NCI-H128 (cell line): ENCODE measurements around the gene ZNF281.
"Not testable (repeated sequence)": the region's sequence is repeated elsewhere in the genome, so short reads cannot be mapped to it uniquely, and the experiment has no call there.

Experiments used
- DNase-seq: peaks from one replicate; lab custom pipeline; 2025; ENCODE audit not compliant: unreplicated experiment; lab: John Stamatoyannopoulos, UW

The ZNF281 gene

GRCh38 chr1:200432586-200432985 is 22.8 kb upstream of the ZNF281 start:
- no peak for DNase-seq

DNA sequence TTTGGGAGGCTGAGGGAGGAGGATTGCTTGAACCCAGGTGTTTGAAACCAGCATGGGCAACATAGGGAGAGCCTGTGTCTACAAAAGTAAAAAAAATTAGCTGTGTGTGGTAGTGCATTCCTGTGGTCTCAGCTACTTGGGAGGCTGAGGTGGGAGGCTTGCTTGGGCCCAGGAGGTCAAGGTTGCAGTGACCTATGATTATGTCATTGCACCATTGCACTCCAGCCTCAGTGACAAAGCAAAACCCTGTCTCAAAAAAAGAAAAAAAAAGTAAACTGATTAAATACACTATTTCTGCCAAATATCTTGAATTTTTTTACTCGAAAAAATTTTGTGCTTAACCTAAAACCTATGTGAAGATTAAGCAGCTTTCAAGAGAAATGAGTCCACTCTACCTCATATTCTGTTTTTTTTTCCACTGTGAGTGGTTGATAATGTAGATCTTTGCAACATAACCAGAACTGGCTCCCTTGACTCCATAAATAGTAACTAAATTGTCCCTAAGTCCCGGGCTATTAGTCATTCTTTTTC is 19.4 kb upstream of the ZNF281 start:
- DNase-seq = no peak

DNA sequence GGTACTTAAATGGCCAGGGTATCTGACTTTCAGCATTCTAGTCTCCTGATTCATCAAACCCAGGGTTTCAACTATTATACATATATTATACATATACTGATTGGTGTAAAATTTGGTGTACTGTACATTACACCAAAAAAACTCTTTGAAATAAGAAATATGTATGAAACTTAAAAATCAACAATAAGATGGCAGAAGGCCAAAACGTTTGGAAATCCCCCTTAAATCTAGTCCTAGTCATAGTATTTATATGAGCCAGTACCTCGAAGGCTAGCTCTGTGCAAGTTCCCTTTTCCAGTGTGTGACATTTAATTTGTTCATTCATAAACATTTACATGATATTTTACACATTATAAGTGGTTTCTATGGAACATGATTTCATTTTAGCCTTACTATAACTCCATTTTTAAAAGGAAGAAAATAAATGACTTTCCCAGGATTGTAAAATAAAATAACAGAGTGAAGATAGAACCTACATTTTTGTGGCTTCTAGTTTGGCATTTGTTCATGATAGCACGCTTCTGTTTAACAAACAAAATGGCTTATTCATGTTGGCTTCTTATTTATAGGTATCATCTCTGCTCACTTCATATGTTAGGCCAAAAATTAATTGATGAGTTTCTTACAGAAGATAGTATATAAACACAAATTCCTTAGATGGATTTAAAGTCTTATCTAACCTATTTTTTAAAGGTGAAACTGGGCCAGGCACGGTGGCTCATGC is 18.8 kb upstream of the ZNF281 start:
- DNase-seq = no peak

DNA sequence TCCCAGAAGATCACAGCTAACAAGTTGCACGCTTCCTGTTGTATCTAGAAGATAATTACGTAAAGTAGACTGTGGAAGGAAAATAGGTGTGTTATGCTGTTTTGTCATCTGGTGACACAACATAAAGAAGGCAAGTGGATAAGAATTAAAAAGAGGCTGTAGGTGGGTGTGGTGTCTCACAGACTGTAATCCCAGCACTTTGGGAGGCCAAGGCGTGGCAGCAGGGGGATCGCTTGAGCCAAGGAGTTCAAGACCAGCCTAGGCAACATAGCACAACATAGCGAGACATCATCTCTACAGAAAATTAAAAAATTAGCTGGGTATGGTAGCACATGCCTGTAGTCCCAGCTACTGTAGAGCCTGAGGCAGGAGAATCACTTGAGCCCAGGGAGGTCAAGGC is 17.9 kb upstream of the ZNF281 start:
- no peak for DNase-seq

DNA sequence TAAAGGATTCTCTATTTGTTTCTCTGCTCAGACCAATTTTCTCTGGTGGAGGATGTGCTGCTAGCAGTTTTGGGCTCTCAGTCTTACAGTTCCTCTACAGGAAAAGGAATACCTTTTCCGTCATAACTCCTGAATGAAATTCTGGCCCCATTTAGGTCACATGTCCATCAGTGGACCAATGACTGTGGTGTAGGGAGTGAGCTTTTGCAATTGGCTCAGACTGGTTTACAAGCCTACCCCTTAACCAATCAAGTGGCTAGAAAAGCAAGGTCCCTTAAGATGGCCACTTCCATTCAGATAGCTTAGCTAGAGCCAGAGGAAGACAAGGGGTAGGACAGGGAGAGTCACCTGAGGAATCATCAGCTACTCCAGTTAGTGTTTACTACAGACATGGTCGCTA is 16.4 kb upstream of the ZNF281 start:
- DNase-seq = no peak

GRCh38 chr1:200423235-200423634 is 13.4 kb upstream of the ZNF281 start:
- DNase-seq = no peak

DNA sequence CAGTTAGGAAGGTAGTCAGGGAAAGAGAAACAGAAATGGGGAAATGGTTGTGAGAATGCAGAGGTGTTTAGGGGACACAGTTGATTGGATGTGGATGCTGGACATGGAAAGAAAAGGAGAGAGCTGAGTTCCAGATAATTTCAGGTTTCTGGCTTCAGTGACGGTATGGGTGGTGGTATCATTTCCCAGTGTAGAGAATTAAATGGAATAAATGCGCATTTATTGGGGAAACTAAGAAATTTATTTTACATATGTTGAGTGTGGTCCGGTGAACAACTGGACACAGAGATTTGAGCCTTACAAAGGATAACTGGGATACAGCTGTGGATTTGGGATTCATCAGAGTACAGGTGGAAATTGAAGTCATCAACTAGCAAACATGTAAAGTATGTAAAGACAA is 12.4 kb upstream of the ZNF281 start:
- no peak for DNase-seq

DNA sequence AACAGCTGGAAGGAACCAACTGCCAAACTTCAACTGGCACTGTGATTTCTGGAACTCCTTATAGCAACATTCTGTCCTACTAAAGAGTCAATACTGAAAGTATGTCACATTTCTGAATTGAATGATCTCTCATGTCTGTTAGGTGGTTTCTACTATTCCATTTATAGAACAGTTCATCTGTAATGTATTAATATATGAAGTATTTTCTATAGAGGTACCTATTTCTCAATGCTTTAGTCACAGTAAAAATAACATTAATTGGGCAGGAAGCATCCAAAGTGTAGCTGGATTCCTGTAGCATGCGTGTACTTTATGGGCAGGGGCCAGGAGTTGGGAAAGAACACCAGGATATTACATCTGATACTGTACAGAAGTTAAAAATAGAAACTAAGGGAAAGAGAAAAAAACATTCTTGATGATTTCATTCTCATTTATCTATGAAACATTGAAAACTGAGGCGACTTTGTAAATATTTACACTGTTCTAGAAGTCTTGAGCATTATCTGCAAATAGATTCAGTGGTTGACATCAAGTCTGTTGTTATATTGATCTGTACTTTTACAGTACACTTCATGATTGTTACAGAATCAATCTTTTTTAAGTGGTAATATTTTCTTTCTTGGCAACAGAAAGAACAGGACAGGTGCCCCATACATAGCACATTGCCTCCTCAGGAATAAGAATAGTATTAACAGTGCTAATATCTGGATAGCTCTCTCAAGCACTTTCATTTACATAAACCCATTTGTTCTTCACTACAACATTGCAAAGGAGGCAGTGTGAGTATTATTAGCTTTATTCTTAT is 6.2 kb upstream of the ZNF281 start:
- DNase-seq = no peak

DNA sequence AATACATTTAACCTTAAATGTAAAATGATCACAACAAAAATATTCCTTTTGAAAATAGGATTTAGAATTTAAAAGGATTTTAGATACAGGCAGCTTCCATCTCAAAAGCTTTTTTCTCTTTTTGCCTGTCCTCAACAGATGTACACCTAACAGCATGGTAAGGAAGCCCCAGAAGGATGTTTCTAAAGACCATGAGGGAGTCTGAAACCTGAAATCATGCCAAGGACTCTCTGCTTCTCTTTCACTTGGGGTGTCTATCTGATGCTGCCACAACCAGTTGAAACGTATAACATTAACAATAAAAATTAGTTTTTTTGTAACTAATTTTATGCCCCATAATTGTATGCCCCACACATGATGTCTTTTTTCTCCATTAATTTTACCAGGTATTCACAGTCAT is 5.4 kb upstream of the ZNF281 start:
- DNase-seq = no peak

DNA sequence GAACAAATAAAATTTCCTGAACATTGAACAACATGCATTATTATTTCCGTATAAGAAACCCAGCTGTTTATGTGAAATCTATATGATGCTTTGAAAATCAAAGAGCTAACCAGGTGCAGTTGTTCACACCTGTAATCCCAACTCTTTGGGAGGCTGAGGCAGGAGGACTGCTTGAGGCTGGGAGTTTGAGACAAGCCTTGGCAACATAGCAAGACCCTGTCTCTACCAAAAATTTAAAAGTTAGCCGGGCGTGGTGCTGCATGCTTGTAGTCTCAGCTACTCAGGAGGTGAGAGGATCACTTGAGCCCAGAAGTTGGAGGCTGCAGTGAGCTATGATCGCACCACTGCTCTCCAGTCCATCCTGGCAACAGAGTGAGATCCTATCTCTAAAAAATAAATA is 4.8 kb upstream of the ZNF281 start:
- no peak for DNase-seq

GRCh38 chr1:200413766-200414165 is 3.9 kb upstream of the ZNF281 start:
- not testable (repeated sequence) for DNase-seq

DNA sequence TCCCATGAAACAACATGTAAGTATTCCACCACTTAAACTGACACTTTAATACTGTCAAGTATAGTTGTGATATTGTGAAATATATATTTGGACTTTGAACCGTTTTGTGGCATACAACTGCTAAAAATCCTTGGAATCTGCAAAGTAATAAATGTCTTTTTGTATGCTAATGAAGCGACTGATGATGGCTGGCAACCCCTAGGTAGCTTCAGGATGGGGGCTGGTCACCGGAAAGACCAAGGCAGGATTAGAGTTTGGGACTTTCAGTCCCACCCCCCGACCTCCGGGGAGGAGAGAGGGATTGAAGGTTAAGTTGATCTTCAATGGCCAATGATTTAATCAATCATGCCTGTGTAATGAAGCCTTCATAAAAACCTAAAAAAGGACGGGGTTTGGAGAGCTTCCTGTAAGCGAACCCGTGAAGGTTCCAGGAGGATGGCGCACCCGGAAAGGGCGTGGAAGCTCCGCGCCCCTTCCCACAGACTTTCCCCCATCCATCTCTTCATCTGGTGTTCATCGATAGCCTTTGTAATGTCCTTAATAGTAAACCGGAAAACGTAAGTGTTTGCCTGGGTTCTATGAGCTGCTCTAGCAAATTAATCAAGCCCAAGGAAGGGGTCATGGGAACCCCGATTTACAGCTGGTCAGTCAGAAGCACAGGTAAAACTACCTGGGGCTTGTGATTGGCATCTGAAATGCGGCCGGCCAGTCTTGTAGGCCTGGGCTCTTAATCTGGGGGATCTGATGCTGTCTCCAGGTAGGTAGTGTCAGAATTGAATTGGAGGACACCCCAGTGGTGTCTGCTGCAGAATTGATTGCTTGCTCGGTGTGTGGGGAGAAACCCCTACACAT is 1.8 kb upstream of the ZNF281 start:
- no peak for DNase-seq

DNA sequence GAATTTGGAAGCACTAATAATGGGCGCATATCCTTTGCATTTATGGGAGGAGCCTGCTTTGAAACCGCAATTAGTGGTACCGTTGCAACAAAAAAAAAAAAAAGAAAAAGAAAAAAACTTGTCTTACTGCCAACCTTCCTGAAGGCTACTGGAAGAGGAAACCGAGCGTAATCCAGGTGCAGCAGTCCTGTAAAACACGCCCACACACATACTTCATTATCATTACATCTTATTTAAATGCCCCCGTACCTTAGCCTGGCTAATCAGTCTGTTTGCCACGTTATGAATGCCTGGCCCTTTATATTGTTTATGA is 686 bp upstream of the ZNF281 start:
- DNase-seq = peak; percentile 47

DNA sequence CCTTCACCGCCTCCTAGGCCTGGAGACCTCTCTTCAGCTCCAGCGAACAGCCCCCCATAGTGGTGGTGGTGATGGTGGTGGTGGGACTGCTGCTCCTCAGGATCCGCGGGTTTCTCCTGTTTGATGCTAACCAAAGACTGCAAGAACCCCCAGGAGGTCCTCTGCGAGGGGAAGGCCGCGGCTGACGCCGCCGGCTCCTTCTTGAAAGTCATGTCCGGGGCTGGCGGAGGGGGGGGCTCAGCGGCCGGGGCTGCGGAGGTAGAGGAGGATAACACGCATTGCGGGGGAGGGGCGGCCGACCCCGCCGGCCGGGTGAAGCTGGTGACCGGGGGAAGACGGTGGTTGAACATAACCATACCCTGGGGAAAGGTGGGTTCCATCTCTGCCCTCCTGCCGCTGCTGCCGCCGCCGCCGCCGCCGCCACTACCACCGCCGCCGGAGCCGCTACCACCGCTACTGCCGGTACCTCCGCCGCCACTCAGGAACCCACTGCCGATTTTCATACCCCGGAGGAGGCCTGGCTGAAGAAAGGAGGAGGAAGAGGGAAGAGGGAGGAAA is 554 bp downstream of the ZNF281 start:
- DNase-seq = no peak

DNA sequence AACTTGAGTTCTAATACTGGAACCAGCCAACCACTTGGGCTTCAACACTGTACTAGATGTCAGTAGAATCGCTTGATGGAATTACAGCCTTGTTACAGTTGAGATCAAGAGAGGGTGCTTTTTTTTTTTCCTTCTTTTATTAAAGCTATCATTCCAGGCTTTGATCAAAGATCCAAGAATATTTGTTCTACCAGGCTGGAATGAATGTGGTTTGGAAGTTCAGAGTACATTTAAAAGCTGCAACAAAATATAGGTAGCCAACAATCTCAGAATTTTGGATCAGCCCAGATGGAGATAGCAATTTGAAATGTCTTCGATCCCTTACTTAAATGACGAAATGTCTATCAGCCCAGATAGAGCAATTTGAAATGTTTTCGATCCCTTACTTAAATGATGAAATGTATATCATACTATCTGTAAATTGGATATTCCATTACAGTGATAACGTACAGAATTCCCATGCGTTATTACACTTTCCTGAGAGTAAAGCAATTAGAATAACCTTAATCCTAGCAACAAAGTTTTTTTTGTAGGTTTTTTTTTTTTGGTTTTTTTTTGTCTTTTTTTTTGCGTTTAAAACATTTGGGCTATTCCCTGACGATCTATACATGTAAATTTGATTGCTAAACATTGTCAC is 3.6 kb downstream of the ZNF281 start:
- no peak for DNase-seq

DNA sequence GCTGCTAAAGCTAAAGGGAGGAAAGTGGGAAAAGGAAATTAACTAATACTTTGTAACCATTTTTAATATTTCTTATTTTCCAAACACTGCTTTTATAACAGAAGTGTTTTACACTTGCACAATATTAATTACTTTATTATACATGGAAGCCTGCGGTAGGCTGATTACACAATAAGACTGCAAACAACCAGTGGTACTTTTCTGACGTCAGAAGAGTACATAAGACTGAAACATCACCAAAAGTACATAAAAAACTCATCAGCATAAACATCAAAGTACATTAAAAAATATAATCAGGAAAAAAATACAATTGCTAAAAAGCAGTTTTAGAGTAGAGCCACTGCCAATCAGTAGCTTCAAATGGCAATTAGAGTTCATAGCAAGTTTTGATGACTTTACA is 4.6 kb downstream of the ZNF281 start:
- no peak for DNase-seq

DNA sequence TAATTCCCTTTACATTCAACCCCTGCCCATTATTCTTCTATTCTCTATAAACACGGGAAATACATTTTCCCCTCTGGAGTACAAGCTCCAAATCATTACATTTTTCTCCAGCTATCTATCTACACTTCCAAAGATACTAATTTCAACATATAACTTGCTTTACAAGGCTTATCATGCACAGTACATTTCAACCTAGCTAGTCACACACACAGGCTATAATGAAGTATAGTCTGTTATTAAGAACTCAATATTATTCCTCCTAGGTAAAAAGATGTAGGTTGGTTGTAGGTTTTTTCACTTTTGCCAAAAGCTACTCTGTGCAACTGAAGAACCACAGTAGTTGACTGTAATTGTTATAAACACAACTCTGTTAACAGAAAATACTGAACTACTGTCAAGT is 8.1 kb downstream of the ZNF281 start:
- no peak for DNase-seq

DNA sequence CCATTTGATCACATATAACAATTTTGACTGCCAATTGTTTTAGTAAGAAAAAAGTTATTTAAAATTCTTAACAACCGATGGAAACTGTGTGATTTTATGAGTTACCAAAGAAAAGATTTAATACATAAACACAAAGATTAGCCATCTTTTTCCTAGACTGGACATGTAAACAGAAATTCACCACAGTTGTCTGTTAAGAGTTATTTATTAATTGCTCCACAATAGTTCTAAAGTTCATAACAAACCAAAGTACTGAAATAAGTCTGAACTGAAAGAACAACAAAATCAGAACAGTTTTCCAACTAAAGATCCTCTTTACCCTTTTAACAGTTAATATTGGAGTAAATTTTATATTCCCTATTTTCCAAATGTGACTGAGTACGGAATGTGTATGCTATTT is 8.6 kb downstream of the ZNF281 start:
- DNase-seq = no peak

- DNase-seq = no peak
Measured at GRCh38 chr1:200400556-200400955, 9.3 kb downstream of the ZNF281 start.

DNA sequence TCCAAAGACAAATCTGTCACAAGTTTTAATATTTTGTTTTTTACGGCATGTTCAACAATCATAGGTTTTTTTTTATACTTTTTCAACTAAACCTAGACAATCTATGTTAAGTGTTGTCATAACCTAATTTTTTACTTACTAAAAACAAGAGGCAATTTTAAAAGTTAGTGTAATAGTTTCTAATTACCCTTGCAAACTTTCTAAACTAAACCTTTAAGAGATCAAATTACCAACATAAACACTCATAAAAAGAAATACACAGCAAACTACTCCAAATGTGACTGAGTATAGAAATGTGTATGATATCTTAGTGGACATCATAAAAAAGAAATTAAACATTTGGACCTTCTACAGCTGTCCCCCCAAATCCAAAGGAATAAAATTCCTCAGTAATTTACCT is 10.0 kb downstream of the ZNF281 start:
- no peak for DNase-seq

DNA sequence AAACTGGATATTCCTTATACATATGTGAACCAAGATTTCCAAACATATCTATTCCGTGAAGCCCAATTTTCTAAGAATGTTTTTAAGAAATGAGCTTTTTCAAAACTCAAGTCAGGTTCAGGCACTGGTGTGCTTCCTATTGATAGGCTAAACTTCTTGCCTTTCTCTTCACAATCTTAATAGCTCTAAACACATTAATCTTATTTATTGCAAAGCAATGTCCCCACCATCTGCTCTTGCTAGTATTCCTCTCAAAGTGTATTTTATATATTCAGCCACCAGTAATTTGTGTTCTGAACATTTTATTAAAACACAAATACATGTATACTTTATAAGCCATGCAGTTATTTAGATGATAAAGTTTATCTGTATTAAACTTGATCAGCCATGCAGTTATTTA is 11.5 kb downstream of the ZNF281 start:
- no peak for DNase-seq
